ENCODE results near the gene RGL4.

Gene RGL4

DNA sequence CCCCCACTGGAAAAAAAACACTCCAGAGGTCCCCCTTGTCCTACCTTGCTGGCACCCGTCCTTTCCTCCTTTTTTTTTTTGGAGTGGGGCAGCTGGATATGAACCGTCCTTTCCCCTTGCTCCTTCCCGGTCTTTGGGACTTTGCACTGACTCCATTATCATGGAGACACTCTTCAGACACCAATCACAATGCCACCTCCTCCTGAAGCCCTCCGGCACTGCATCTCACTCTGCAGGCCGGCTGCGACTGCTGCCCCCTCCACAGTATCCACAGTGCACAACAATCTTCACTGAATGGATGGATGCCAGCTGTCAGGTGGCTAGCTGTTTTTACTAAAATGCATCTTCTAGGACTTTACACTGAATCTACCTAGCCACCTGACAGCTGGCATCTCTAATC is 12.7 kb upstream of the RGL4 start:
- CTCF ChIA-PET = no interaction called here
- TF ChIP-seq ARNT (IDR thresholded peaks at IDR 0.05) = no peak
- TF ChIP-seq HDGF (IDR thresholded peaks at IDR 0.05; ENCODE audit: borderline replicate concordance) = no peak
- TF ChIP-seq FOXK2 (IDR thresholded peaks at IDR 0.05) = no peak
- no peak for TF ChIP-seq TARDBP (IDR thresholded peaks at IDR 0.05)
- TF ChIP-seq, protein P1, sequence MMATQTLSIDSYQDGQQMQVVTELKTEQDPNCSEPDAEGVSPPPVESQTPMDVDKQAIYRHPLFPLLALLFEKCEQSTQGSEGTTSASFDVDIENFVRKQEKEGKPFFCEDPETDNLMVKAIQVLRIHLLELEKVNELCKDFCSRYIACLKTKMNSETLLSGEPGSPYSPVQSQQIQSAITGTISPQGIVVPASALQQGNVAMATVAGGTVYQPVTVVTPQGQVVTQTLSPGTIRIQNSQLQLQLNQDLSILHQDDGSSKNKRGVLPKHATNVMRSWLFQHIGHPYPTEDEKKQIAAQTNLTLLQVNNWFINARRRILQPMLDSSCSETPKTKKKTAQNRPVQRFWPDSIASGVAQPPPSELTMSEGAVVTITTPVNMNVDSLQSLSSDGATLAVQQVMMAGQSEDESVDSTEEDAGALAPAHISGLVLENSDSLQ (IDR thresholded peaks at IDR 0.05) = no peak
- TF ChIP-seq CTBP1 (IDR thresholded peaks at IDR 0.05; ENCODE audit: borderline replicate concordance) = no peak
- TF ChIP-seq SUZ12 (IDR thresholded peaks at IDR 0.05) = no peak
- no peak for TF ChIP-seq FOXA1 (IDR thresholded peaks at IDR 0.05)
- TF ChIP-seq L3MBTL2 (conservative IDR thresholded peaks at IDR 0.05) = no peak
- no peak for TF ChIP-seq BHLHE40 (IDR thresholded peaks at IDR 0.05; ENCODE audit: borderline replicate concordance)
- no peak for TF ChIP-seq ZNF384 (IDR thresholded peaks at IDR 0.05)
- no peak for TF ChIP-seq LEF1 (IDR thresholded peaks at IDR 0.05; ENCODE audit: borderline replicate concordance)
- TF ChIP-seq NFRKB (IDR thresholded peaks at IDR 0.05) = no peak
- no peak for TF ChIP-seq ELF4 (IDR thresholded peaks at IDR 0.05)
- TF ChIP-seq SP1 (IDR thresholded peaks at IDR 0.05) = no peak
- no peak for TF ChIP-seq FOXM1 (IDR thresholded peaks at IDR 0.05; ENCODE audit: borderline replicate concordance)
- POLR2A ChIA-PET = no interaction called here
- DNase-seq (ENCODE audit: extremely low spot score) = no peak

DNA sequence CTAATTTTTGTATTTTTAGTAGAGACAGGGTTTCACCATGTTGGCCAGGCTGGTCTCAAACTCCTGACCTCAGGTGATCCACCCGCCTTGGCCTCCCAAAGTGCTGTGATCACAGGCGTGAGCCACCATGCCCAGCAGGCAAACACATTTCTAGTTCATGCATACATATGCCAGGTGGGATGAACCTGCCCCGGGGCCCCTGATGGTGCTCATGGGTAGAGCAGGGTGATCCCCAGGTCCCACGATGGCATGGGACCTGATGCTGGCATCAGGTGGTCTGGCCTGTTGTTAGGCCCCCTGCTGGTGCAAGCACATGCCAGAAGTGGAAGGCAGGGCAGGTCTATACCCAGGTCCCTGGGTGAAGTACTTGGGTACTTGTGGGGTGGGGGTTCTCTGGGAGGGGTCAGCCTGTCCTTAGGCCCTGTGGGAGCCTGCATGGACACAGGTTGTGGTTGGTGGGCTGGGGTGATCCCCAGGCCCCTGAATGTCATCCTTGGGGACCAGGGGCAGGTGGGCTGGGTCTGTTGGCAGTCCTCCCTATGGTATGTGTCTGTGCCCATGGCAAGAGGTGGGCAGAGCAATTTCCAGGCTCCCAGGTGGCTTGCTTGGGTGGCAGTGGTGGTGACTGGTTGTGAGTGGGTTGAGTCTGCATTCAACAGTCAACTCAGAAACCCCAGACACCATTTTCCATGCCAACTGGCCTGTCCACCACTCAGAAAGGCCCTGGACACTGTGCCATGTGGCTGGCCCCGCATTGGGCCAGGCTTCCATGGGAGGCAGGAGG is 9.6 kb upstream of the RGL4 start:
- no peak for DNase-seq (ENCODE audit: extremely low spot score)
- ChIA-PET CTCF (no interaction called here), POLR2A (no interaction called here)
- no peak for TF ChIP-seq SP1 (IDR thresholded peaks at IDR 0.05)
- TF ChIP-seq SUZ12 (IDR thresholded peaks at IDR 0.05) = no peak
- TF ChIP-seq FOXM1 (IDR thresholded peaks at IDR 0.05; ENCODE audit: borderline replicate concordance) = no peak
- no peak for TF ChIP-seq FOXK2 (IDR thresholded peaks at IDR 0.05)
- no peak for TF ChIP-seq LEF1 (IDR thresholded peaks at IDR 0.05; ENCODE audit: borderline replicate concordance)

DNA sequence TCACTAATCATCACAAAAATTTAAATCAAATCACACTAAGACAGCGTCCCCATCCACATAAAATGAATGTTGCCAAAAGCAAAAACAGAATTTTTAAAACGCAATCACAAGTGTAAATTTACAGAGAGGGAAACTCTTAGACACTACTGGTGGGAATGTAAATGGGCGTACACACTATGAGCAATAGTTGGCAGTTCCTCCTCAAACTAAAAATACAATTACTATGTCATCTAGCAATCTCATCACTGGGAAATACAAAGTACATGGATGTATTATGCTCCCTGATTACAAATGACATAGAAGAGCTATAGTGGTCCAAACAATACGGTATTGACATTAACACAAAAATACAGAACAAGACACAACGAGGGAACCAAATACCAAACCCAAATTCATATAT is 8.7 kb upstream of the RGL4 start:
- DNase-seq (ENCODE audit: extremely low spot score) = no peak
- TF ChIP-seq CTBP1 (IDR thresholded peaks at IDR 0.05; ENCODE audit: borderline replicate concordance) = no peak
- no peak for TF ChIP-seq ZNF384 (IDR thresholded peaks at IDR 0.05)
- TF ChIP-seq, protein P1 (IDR thresholded peaks at IDR 0.05) = no peak
- no peak for TF ChIP-seq ELF4 (IDR thresholded peaks at IDR 0.05)
- no peak for TF ChIP-seq FOXK2 (IDR thresholded peaks at IDR 0.05)
- TF ChIP-seq FOXM1 (IDR thresholded peaks at IDR 0.05; ENCODE audit: borderline replicate concordance) = no peak
- no peak for TF ChIP-seq ARNT (IDR thresholded peaks at IDR 0.05)
- TF ChIP-seq SUZ12 (IDR thresholded peaks at IDR 0.05) = no peak
- no peak for TF ChIP-seq LEF1 (IDR thresholded peaks at IDR 0.05; ENCODE audit: borderline replicate concordance)
- no peak for TF ChIP-seq HDGF (IDR thresholded peaks at IDR 0.05; ENCODE audit: borderline replicate concordance)
- no peak for TF ChIP-seq FOXA1 (IDR thresholded peaks at IDR 0.05)
- no peak for TF ChIP-seq NFRKB (IDR thresholded peaks at IDR 0.05)
- no peak for TF ChIP-seq TARDBP (IDR thresholded peaks at IDR 0.05)
- no peak for TF ChIP-seq L3MBTL2 (conservative IDR thresholded peaks at IDR 0.05)
- TF ChIP-seq SP1 (IDR thresholded peaks at IDR 0.05) = no peak
- TF ChIP-seq BHLHE40 (IDR thresholded peaks at IDR 0.05; ENCODE audit: borderline replicate concordance) = no peak
- ChIA-PET CTCF (no interaction called here), POLR2A (no interaction called here)

DNA sequence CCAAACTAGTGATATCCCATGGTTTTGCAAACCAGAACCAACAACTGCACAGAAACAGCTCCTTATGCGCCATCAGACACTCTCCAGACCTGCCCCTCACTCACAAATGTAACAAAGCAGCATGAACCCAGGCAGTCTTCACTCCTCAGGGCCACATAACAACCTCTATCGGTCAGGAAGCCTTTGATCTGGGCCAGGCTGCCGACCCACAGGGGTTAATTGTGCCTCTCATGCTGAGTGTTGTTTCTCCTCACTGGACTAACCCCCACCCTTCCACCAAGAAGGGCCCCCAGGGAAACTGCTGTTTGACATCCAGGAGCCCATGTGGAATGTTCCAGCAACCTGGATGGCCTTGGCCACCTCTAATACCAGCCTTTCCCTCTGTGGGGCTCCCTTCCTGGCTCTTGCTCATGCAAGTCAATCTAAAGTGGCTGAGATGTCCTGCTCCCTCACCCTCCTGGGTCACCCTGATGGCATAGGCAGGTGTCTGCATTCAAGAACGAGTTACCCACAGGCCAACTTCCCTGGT is 7.9 kb upstream of the RGL4 start:
- ChIA-PET POLR2A (no interaction called here), CTCF (no interaction called here)
- TF ChIP-seq LEF1 (IDR thresholded peaks at IDR 0.05; ENCODE audit: borderline replicate concordance) (no peak), BHLHE40 (IDR thresholded peaks at IDR 0.05; ENCODE audit: borderline replicate concordance) (no peak), ELF4 (IDR thresholded peaks at IDR 0.05) (no peak), NFRKB (IDR thresholded peaks at IDR 0.05) (no peak), FOXM1 (IDR thresholded peaks at IDR 0.05; ENCODE audit: borderline replicate concordance) (no peak), SP1 (IDR thresholded peaks at IDR 0.05) (no peak), HDGF (IDR thresholded peaks at IDR 0.05; ENCODE audit: borderline replicate concordance) (no peak), CTBP1 (IDR thresholded peaks at IDR 0.05; ENCODE audit: borderline replicate concordance) (no peak), ARNT (IDR thresholded peaks at IDR 0.05) (no peak), TARDBP (IDR thresholded peaks at IDR 0.05) (no peak), SUZ12 (IDR thresholded peaks at IDR 0.05) (no peak), FOXK2 (IDR thresholded peaks at IDR 0.05) (no peak), FOXA1 (IDR thresholded peaks at IDR 0.05) (no peak), ZNF384 (IDR thresholded peaks at IDR 0.05) (no peak), L3MBTL2 (conservative IDR thresholded peaks at IDR 0.05) (no peak)
- TF ChIP-seq, protein P1 (IDR thresholded peaks at IDR 0.05) = no peak
- no peak for DNase-seq (ENCODE audit: extremely low spot score)

DNA sequence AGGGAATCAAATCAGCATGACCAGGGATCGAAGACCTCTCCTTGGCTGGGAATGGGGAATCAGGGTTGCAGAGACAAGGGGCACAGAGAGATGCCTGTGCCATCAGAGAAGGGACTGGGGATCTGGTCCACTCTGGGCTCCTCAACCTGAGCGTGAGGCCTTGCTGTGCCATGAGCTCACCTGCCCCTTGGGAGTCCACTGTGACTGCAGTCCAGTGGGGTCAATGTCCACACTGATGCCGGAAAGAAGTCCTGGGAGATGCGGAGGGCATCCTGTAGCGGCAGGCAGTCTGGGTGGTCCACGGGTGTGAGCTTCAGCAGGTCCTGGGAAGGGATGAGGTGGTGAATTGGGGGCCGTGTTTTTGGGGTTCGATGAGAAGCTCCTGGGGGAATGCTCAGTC is 7.3 kb upstream of the RGL4 start:
- TF ChIP-seq LEF1 (IDR thresholded peaks at IDR 0.05; ENCODE audit: borderline replicate concordance) = no peak
- CTCF ChIA-PET = no interaction called here
- no peak for DNase-seq (ENCODE audit: extremely low spot score)
- POLR2A ChIA-PET = no interaction called here

DNA sequence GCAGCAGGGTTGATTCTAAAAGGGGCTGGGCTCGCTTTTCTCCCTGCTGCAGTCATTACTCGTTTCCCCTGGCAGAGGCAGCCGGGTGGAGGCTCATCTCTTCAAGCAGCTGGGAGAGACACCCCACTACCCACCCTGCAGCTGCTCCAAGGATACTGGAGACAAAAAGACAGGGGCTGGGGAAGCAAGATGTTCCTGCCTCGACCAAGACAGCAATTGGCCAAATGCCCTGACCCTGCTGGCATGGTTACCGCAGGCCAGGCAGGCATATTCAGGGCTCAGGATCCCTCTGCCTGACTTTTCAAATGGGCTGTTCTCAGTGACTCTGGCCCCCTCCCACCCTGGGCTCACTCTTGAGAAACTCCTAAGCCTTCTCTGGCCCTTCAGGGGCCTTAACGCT is 6.8 kb upstream of the RGL4 start:
- CTCF ChIA-PET = no interaction called here
- DNase-seq (ENCODE audit: extremely low spot score) = no peak
- TF ChIP-seq FOXK2 (IDR thresholded peaks at IDR 0.05) (no peak), TARDBP (IDR thresholded peaks at IDR 0.05) (no peak), HDGF (IDR thresholded peaks at IDR 0.05; ENCODE audit: borderline replicate concordance) (no peak), NFRKB (IDR thresholded peaks at IDR 0.05) (no peak), LEF1 (IDR thresholded peaks at IDR 0.05; ENCODE audit: borderline replicate concordance) (no peak)
- TF ChIP-seq, protein P1 (IDR thresholded peaks at IDR 0.05) = no peak
- POLR2A ChIA-PET = interaction anchor here (1.5 kb wide), 1 partner anchor 33 kb away, joined by 4 read pairs; no protein-coding TSS in a partner anchor

Measured in HEK293T (cell line).